ENCODE data around the gene FSCN2. TPM values are rescaled to one million over a fixed set of nuclear protein-coding genes. Genes with fewer than 3 reads are reported as not detected.
"Not testable (repeated sequence)": the region's sequence is repeated elsewhere in the genome, so short reads cannot be mapped to it uniquely, and the experiment has no call there.

FSCN2 gene
- total and polyA plus RNA-seq, 12 donors, result 0.14 to 1.3 (median 0.45) TPM; not detected in 2

GRCh38 chr17:81583589-81584342, 55.6 kb downstream of the FSCN2 start:
- Histone ChIP-seq H3K27me3 (no peaks in the 10 kb centered on the region), H3K4me3 (no peak overlapping the region), H3K9me3 (no peaks in the 10 kb centered on the region), H3K36me3 (peaks cover 0 to 98% (median 66%) of the 10 kb centered on the region in 9 donors), H3K4me1 (peaks cover 0 to 23% (median 13%) of the 10 kb centered on the region in 9 donors), H3K27ac (no peak overlapping the region)
- DNase-seq (no peak), ATAC-seq (no peak)
- intact Hi-C loops (cut with DNase I), result no loop called here
- 89 to 94% methylated on average over 6 of the region's 6 CpGs for WGBS, 2 donors
- TF ChIP-seq, protein P1, sequence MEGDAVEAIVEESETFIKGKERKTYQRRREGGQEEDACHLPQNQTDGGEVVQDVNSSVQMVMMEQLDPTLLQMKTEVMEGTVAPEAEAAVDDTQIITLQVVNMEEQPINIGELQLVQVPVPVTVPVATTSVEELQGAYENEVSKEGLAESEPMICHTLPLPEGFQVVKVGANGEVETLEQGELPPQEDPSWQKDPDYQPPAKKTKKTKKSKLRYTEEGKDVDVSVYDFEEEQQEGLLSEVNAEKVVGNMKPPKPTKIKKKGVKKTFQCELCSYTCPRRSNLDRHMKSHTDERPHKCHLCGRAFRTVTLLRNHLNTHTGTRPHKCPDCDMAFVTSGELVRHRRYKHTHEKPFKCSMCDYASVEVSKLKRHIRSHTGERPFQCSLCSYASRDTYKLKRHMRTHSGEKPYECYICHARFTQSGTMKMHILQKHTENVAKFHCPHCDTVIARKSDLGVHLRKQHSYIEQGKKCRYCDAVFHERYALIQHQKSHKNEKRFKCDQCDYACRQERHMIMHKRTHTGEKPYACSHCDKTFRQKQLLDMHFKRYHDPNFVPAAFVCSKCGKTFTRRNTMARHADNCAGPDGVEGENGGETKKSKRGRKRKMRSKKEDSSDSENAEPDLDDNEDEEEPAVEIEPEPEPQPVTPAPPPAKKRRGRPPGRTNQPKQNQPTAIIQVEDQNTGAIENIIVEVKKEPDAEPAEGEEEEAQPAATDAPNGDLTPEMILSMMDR (IDR thresholded peaks at IDR 0.05), result no peak

DNA sequence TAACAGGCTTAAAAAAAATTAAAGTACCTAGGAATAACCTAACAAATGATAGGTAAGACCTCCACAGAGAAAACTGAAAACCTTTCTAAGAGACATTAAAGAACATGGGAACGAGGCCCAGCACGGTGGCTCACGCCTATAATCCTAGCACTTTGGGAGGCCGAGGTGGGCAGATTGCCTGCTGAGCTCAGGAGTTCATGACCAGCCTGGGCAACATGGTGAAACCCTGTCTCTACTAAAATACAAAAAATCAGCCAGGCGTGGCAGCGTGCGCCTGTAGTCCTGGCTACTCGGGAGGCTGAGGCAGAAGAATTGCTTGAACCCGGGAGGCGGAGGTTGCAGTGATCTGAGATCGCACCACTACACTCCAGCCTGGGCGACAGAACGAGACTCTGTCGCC, 56.6 kb downstream of the FSCN2 start:
- 92 to 98% methylated on average over 14 of the region's 14 CpGs for WGBS, 2 donors
- ATAC-seq; H3K9me3 ChIP-seq; DNase-seq; H3K27me3 ChIP-seq; H3K27ac ChIP-seq; H3K4me3 ChIP-seq; intact Hi-C loops (cut with DNase I): not testable (repeated sequence)
- H3K4me1 ChIP-seq, result peaks cover 0 to 22% (median 11%) of the 10 kb centered on the region in 9 donors
- peaks cover 0 to 98% (median 73%) of the 10 kb centered on the region in 9 donors for H3K36me3 ChIP-seq

DNA sequence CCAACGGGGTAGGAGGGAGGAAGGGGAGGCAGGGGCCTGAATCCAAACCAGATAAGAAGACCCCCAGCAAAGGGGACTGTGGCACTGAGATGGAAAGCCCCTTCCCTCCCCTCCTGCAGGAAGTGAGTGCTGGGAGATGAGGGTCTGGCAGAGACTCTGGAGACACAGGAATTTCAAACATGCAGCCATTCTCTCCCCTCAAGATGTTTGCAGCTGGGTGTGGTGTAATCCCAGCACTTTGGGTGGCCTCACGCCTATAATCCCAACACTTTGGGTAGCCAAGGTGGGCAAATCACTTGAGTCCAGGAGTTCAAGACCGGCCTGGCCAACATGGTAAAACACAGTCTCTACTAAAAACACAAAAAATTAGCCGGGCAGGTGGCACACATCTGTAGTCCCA, 57.9 kb downstream of the FSCN2 start:
- H3K9me3 ChIP-seq, result no peaks in the 10 kb centered on the region
- DNase-seq (no peak), ATAC-seq (no peak)
- peaks cover 0 to 11% (median 0%) of the 10 kb centered on the region in 9 donors for H3K4me1 ChIP-seq
- H3K27me3 ChIP-seq, result no peaks in the 10 kb centered on the region
- 77 to 88% methylated on average over 4 of the region's 4 CpGs for WGBS, 2 donors
- TF ChIP-seq, protein P1 (IDR thresholded peaks at IDR 0.05), result no peak
- no peak overlapping the region for H3K4me3 ChIP-seq
- no peak overlapping the region for H3K27ac ChIP-seq
- intact Hi-C loops (cut with DNase I), result no loop called here
- H3K36me3 ChIP-seq, result peaks cover 0 to 99% (median 80%) of the 10 kb centered on the region in 9 donors

Other genes starting within 250 kb of the FSCN2 start
- 10 to 100 TPM; 27.8 to 50.0 (median 37.9) TPM for gene SLC38A10, start 233.1 kb upstream of the FSCN2 start, total RNA-seq
- 10 to 100 TPM; 56.0 to 56.2 TPM for gene SLC38A10, start 233.1 kb upstream of the FSCN2 start, polyA plus RNA-seq
- gene BAHCC1, start 132.9 kb upstream of the FSCN2 start, total RNA-seq, result 10 to 100 TPM in 2 of 10 donors, 1 to 10 TPM in 8; 6.3 to 11.1 (median 9.2) TPM
- gene BAHCC1, start 132.9 kb upstream of the FSCN2 start, polyA plus RNA-seq, result 10 to 100 TPM in 1 of 2 donors, 1 to 10 TPM in 1; 4.8 to 13.1 TPM
- 100 to 1,000 TPM; 298 to 959 (median 345) TPM for gene ACTG1, start 15.6 kb upstream of the FSCN2 start, total RNA-seq
- gene ACTG1, start 15.6 kb upstream of the FSCN2 start, polyA plus RNA-seq, result 1,000 to 10,000 TPM in 1 of 2 donors, 100 to 1,000 TPM in 1; 290 to 1,180 TPM
- gene FAAP100, start 24.0 kb downstream of the FSCN2 start, total RNA-seq, result 10 to 100 TPM in 8 of 10 donors, 1 to 10 TPM in 2; 8.7 to 17.2 (median 10.7) TPM
- gene FAAP100, start 24.0 kb downstream of the FSCN2 start, polyA plus RNA-seq, result 10 to 100 TPM; 16.5 to 30.6 TPM
- gene NPLOC4, start 108.7 kb downstream of the FSCN2 start, total RNA-seq, result 100 to 1,000 TPM in 5 of 10 donors, 10 to 100 TPM in 5; 85.8 to 115 (median 98.8) TPM
- 10 to 100 TPM; 30.7 to 40.3 TPM for gene NPLOC4, start 108.7 kb downstream of the FSCN2 start, polyA plus RNA-seq
- gene TSPAN10, start 108.8 kb downstream of the FSCN2 start, total RNA-seq, result under 1 TPM; 0.12 to 0.57 (median 0.27) TPM
- under 1 TPM; 0.22 to 0.26 TPM for gene TSPAN10, start 108.8 kb downstream of the FSCN2 start, polyA plus RNA-seq
- 1 to 10 TPM in 1 of 10 donors, under 1 TPM in 1, not detected in 8; 0.38 to 1.3 TPM for gene PDE6G, start 128.2 kb downstream of the FSCN2 start, total RNA-seq
- gene PDE6G, start 128.2 kb downstream of the FSCN2 start, polyA plus RNA-seq, result 1 to 10 TPM in 1 of 2 donors, not detected in 1; 1.3 TPM
- 10 to 100 TPM; 12.6 to 21.6 (median 17.9) TPM for gene OXLD1, start 138.2 kb downstream of the FSCN2 start, total RNA-seq
- gene OXLD1, start 138.2 kb downstream of the FSCN2 start, polyA plus RNA-seq, result 10 to 100 TPM; 36.0 to 51.8 TPM
- gene CCDC137, start 138.4 kb downstream of the FSCN2 start, total RNA-seq, result 1 to 10 TPM; 3.4 to 9.7 (median 5.4) TPM
- 10 to 100 TPM; 11.3 to 14.4 TPM for gene CCDC137, start 138.4 kb downstream of the FSCN2 start, polyA plus RNA-seq
- 10 to 100 TPM; 11.1 to 19.1 (median 15.7) TPM for gene ARL16, start 155.4 kb downstream of the FSCN2 start, total RNA-seq
- 10 to 100 TPM; 29.1 to 41.2 TPM for gene ARL16, start 155.4 kb downstream of the FSCN2 start, polyA plus RNA-seq
- gene HGS, start 155.6 kb downstream of the FSCN2 start, total RNA-seq, result 10 to 100 TPM; 33.1 to 53.7 (median 37.8) TPM
- 100 to 1,000 TPM in 1 of 2 donors, 10 to 100 TPM in 1; 83.0 to 102 TPM for gene HGS, start 155.6 kb downstream of the FSCN2 start, polyA plus RNA-seq
- gene MRPL12, start 175.0 kb downstream of the FSCN2 start, total RNA-seq, result 100 to 1,000 TPM; 105 to 216 (median 134) TPM
- gene MRPL12, start 175.0 kb downstream of the FSCN2 start, polyA plus RNA-seq, result 100 to 1,000 TPM; 409 to 533 TPM
- 10 to 100 TPM in 2 of 10 donors, 1 to 10 TPM in 8; 6.7 to 10.5 (median 9.1) TPM for gene SLC25A10, start 183.9 kb downstream of the FSCN2 start, total RNA-seq
- gene SLC25A10, start 183.9 kb downstream of the FSCN2 start, polyA plus RNA-seq, result 10 to 100 TPM; 11.7 to 14.6 TPM